Femur (tissue), 1 donor: ENCODE measurements around the gene ZNF423.

ENCODE experiments used
- DNase-seq: peaks from one replicate; pipeline ENCODE4 v3.0.0-alpha.2; 2017

ZNF423 gene

GRCh38 chr16:49465661-49466528 is 390.0 kb downstream of the ZNF423 start:
- DNase-seq, result peak; percentile 7

DNA sequence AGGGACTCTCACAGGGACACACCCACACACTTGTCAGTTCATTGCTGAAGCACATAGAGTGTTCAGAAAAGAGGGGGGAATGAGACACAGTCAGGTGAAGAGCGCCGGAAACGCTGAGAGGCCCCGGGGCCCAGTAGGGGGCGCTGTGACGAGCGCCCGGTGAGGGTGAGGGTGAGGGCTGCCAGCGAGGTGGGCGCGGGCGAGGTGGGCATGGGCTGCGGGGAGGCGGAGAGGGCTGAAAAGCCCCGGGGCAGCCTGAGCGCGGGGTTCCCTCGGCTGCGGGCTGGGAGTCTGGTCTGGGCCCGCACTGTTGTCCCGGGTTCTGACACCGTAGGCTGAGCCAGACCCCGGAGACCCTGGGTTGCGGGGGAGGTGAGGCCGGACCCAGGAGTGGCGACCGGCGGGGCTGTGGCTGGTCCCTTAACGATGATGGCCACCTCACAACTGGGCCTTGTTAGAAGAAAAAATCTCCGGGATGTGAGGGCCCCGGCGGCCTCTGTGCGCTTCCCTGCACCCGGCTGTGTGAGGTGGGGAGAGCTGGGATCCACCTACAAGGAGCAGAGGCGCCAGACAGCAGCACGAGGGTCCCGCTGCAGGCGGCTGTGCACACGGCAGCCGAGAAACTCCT is 390.9 kb downstream of the ZNF423 start:
- peak; percentile 16 for DNase-seq

DNA sequence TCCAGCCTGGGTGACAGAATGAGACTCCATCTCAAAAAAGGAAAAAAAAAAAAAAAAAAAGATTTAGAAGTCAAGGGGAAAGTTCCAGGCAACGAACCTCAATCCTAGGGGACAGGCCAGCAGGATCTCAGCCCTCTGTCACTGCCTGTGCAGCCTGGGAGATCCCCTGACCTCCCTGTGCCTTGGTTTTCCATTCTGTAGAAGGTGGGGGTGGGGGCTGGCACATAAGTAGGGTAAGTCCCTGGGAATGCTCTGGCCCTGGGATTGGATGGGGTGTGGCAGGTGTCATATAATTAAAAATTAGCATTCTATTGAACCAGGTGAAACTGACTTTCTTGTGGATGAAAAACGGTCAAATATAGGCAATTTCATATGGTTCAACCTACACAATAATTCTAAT is 391.8 kb downstream of the ZNF423 start:
- peak; percentile 5 for DNase-seq

DNA sequence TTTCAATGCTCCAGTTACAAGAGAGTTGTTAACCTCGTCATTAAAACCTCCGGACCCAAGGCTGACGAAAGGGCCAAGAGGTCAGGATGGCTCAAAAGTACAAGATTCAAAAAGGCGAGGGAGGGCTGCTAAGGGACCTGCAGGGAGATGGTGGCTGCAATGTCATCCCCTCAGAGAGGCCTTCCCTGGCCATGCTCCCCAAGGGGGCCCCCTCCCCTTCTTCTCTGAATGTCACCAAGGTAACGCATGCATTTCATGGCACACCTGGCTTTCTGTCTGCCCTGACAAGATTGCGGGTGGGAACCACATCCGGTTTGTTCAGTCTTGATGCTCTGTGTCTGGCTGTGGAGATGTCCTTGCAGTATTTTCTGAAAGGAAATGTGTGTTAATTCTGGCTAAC is 392.4 kb downstream of the ZNF423 start:
- DNase-seq, result peak; percentile 15

DNA sequence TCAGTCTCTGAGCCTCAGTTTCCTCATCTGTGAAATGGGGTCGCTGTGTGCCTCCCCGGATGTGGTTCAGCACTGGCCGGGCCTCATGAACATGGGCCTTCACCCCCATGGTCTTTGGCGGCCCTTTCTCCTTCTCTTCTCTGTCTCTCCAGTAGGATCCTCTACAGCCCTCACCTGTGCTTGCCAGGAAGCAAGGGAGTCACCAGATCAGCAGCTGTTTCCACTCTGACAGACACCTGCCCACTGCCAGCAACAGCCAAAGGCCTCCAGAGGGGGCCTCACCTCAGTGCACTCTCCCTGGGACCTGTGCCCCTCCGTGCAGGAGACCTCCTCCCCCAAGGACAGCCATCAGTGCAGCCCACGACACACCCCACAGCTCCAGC is 392.9 kb downstream of the ZNF423 start:
- DNase-seq, result peak; percentile 13

GRCh38 chr16:49462362-49462988 is 393.4 kb downstream of the ZNF423 start:
- DNase-seq, result no peak

- peak; percentile 11 for DNase-seq
Measured at GRCh38 chr16:49461517-49461951, 394.4 kb downstream of the ZNF423 start.

GRCh38 chr16:49460786-49461470 is 395.0 kb downstream of the ZNF423 start:
- peak; percentile 7 for DNase-seq

GRCh38 chr16:49459953-49460735 is 395.8 kb downstream of the ZNF423 start:
- peak; percentile 4 for DNase-seq

GRCh38 chr16:49458656-49459445 is 397.1 kb downstream of the ZNF423 start:
- peak; percentile 9 for DNase-seq

DNA sequence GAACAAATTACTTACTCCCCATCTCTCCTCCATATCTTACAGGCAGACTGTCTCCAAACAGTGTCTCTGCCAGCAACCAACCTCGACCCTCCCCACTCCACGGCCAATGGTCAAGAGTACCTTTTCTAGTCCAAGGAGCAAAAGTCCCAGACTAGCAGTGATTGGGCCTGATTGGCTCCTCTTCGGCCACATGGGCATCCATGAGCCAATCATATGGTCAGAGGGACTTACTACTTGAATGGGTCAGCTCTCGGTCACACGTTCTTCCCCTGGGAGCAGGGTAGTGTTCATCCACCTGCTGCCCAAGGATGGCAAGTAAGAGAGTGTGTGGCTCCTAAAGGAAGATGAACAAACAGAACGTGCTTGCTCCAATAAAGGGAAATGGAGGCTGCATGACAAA is 397.7 kb downstream of the ZNF423 start:
- no peak for DNase-seq

GRCh38 chr16:49457196-49457595 is 398.7 kb downstream of the ZNF423 start:
- no peak for DNase-seq

- peak; percentile 9 for DNase-seq
Measured at GRCh38 chr16:49456763-49457162, 399.1 kb downstream of the ZNF423 start.

- peak; percentile 8 for DNase-seq
Measured at GRCh38 chr16:49455991-49456745, 399.7 kb downstream of the ZNF423 start.

- DNase-seq, result peak; percentile 15
Measured at GRCh38 chr16:49455181-49455990, 400.5 kb downstream of the ZNF423 start.

- DNase-seq, result peak; percentile 10
Measured at GRCh38 chr16:49454426-49455180, 401.3 kb downstream of the ZNF423 start.

- DNase-seq, result no peak
Measured at GRCh38 chr16:49453983-49454382, 401.9 kb downstream of the ZNF423 start.

- DNase-seq, result no peak
Measured at GRCh38 chr16:49453021-49453420, 402.9 kb downstream of the ZNF423 start.

- no peak for DNase-seq
Measured at GRCh38 chr16:49452578-49452977, 403.3 kb downstream of the ZNF423 start.
